Left forelimb (tissue), 1 donor: ENCODE data around the gene MGA.

ENCODE experiments used
- DNase-seq: peaks from one replicate; pipeline ENCODE4 v3.0.0-alpha.2; 2018; ENCODE audit warnings: low spot score

MGA gene

DNA sequence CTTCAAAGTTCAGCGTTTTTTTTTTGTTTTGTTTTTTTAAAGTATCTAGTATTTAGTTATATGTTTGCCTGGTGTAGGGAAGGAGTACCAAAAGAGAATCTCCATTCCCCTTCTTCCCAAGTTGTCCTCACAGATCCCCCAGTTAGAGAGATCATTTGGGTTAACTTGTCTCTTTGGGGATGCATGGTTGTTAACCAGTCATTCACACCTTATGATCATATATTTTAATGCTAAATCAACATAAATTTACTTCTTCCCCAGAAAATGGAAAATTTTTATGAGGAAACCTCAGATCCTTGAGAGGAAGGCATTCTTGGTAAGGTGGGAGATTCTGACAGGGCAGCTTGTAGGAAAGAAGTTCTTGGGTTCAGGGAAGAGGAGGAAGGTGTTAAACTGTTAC lies 1.5 kb upstream of the MGA start:
- DNase-seq: no peak

DNA sequence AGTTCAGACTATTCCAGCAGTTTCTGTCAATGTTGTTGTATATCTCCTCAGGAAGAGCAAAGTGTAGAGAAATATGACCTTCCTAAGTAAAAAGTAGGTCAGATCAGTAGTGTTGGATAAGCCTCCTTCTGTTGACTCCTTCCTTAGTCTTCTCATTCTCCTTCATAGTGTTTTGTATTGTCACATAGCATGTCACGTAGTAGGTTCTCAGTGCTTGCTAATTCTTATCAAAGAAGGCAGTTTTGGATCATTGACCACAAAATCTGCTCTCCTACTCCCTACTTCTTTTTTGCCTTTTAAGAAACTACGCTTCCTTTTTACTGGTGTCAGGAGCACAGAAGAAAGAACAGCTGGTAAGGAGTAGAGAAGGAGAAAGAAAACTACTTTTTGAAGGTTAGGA lies 1.0 kb upstream of the MGA start:
- no peak for DNase-seq

DNA sequence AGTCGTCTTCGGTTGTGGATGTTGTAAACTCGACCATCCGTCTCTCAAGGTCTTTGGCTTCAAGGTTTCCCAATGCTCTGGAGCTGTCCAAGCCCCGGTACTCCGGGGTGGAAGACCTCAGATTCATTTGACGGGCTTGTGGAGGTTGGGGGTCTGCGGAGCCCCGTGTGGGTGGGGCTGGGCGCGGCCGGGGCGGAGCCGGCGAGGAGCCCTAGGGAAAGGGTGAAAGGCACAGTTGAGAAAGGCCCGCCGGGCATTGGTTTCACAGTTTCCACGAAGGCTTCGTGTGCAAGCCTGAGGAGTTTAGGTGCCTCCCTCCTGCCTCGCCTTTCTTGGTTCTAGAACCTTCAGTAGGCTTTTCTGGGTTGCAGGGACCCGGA lies 360 bp upstream of the MGA start:
- no peak for DNase-seq

DNA sequence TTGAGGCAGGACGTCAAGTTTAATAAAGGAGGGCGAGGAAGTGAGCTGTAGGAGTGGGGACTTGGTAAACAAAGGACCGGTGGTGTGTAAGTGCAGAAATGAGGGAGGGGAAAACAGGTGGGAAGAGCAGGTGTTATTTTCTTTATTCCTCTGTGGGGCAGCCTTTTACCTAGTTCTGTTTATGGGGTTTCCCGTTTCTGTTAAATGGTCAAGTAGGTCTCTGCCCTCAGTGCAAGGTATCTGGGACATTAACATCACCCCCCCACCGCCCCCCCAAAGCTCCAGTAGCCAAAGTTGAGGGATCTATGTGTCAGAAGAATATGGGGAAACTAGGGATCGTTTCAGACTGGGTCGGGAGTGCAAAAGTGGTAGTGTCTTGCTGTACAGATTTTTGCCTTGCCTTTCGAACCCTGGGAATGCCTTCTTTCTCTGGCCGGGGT lies 893 bp downstream of the MGA start:
- DNase-seq: no peak

DNA sequence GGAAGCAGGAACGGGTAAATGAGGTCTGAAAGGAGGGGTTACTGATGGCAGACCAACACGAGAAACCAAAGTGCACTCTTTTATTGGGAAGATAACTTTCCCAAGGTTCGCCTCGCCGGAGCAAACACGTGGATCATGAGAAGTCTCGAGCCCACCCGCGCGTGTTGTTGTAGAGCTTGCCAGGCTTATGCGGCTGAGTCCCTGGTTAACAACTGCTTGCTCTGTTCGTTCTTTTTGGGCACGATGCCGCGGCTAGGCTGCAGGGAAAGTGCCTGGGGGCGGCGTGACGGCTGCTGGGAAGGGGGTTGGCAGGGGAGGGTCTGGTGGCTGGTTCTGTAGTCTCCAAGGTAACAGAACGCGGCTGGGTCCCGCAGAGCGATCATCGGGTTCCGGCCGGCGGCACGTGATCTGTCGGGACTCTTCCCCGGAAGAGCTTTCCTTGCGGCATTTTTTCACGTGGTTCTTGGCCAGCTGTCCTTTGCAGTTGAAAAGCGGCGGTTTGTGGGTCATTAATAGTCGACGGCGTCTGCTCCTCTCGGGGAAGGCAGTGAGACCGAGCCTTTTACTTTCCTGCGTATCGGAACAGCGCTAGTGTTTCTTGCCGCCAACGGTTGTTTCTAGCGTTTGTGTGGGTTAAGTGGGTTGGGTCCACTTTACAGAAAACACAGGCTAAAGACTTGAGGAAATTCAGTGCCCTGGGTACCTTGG lies 1.5 kb downstream of the MGA start:
- DNase-seq: peak; percentile 85

DNA sequence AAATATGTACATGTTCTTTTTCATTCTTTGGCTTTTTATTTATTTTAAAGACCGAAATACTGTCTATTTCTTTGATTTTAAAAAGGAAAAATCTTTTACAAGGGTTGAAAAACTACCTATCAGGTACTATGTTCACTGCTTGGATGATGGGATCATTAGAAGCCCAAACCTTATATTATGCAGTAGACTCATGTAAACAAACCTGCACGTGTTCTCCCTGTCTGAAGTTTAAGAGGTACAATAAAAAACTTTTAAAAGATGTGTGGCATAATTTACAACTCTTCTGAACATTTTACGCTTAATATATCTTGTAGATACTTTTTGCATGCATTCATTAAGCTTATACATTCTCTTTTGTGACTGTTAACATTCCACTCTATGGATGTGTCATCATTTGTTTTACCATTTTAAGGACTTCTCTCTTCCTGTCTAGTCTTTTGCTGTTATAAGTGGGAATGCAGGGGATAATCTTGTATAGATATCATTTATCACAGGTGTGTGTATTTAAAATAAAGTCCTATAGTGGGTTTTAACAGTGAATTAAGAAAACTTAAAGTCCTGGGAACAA lies 6.2 kb downstream of the MGA start:
- no peak for DNase-seq

DNA sequence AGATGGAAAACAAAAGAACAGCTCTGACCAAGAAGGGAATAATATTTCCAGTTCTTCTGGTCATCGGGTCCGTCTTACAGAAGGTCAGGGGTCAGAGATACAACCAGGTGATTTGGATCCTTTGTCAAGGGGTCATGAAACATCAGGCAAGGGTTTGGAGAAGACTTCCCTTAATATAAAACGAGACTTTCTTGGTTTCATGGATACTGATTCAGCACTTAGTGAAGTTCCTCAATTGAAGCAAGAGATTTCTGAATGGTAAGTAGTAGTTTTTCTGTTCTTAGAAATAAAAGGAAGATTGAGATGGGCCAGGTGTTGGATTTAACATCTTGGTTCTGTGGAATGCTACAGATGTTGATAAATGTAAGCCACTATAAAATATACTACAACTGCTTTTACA lies 9.5 kb downstream of the MGA start:
- DNase-seq: no peak

DNA sequence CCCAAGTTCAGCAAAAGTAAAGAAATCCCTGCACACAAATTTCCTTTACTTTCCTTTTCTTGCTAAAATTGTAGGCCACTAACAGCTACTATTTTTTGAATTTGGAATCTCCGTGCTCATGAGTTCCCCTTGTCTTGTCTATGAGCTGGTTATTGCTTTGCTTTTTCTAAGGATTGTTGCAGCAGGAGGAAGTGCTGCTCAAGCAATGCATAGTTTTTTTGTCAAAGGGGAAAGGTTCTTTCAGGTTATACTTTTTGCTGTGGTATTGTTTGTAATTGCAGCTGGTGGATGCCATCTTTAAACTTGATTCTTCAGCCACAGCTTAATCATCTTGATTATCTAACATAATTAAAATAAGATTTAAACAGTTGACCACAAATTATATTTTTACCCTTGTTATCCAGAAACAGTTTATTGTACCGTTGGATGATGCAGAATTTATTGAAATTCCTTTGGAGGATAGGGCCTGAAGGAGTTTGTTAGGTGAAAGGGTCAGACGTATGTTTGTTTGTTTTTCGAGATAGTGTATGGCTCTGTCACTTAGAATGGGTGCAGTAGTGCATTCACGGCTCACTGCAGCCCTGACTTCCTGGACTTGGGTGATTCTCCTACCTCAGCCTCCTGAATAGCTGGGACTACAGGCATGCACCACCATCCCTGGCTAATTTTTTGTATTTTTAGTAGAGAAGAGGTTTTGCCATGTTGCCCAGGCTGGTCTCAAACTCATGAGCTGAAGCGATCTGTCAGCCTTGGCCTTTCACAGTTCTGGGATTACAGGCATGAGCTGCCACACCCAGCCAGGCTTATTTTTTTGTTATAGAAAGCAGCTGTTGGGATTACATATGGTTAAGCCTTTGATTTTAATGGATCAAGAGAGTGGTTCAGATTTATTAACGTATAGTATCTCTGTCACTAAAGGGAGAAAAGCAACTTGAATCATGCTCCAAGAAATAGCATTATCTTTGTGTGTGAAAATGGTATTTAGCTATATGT lies 11.7 kb downstream of the MGA start:
- DNase-seq: no peak

DNA sequence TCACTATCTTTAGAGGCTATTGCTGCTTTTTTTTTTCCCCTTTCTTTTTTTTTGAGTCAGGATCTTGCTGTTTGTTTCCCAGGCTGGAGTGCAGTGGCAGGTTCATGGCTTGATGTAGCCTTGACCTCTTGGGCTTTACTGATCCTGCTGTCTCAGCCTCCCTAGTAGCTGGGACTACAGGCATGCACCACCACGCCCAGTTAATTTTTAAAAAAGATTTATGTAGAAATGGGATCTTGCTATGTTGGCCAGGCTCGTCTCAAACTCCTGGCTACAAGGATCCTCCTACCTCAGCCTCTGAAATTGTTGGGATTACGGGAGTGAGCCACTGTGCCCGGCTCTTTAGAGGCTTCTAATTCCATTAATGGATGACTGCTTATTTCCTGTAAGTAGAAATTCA lies 15.1 kb downstream of the MGA start:
- no peak for DNase-seq

DNA sequence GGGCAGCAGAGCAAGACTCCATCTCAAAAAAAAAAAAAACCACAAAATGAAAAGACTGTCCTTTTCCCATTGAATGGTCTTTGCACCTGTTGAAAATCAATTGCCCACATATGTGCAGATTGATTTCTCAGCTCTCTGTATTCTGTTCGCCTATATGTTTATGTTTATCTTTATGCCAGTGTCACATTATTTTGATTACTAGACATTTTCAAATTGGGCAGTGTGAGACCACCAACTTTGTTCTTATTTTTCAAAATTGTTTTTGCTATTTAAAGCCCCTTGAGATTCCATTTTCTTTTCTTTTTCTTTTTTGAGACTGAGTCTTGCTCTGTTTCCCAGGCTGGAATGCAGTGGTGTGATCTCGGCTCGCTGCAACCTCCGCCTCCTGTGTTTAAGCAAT lies 18.5 kb downstream of the MGA start:
- DNase-seq: no peak

DNA sequence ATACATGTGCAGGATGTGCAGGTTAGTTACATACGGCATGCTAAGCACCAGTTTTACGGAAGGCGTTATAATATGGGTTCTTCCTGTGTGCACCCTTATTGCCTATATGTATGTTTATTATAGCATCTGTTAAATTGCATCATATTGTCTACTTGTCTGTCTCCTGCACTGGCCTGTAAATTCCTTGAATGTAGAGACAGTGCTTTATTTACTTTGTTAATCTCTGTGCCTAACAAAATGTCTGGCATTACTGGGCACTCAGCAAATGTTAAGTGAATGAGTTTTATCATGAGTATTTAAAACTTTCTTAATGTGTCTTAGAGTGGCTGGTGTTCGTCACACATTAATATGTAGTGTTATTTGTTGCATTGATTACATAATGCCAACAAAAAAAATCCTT lies 23.8 kb downstream of the MGA start:
- DNase-seq: no peak

DNA sequence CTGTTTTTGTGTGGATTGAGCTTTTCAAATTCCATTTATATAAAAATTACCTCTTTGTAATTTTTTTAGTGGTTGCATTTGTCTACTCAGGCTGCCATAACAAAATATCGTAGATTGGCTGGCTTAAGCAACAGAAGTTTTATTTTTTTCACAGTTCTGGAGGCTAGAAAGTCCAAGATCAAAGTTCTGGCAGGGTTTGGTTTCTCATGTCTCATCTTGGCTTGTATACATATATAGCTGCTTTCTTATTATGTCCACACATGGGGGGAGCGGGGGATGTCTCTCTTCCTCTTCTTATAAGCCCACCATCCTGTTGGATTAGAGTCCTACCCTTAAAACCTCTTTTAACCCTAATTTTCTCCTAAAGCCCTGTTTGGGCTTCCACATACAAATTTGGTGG lies 28.5 kb downstream of the MGA start:
- no peak for DNase-seq

DNA sequence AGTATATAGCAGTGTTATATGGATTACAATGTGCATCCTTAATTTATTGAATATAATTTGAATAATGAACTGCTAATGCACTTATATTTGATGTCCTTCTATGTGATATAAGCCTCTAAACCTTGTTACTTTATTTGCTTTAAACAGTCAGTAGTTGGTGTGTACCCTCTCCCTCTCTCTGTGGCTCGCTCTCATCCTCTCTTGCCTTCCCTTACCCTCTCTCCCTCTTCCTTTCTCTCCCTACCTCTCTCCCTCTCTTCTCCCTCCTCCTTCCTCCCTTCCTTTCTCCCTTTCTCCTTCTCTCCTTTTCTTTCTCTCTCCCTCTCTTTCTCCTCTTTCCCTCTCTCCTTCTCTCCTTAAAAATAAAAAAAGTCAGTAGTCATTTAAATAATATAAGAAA lies 28.9 kb downstream of the MGA start:
- DNase-seq: no peak

DNA sequence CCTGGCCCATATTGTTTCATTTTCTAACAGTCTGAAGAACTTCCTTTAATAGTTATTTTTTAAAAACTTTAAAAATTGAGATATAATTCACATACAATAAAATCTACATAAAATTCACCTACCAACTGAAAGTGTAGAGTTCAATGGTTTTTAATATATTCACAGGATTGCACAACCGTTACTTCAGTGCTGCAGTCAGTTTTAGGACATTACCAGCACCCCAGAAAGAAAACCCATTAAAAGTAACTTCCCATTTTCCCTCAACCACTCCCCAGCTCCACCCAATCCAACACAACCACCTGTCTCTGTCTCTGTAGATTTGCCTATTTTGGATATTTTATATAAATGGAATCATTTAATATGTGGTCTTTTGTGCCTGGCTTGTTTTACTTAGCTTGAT lies 29.6 kb downstream of the MGA start:
- no peak for DNase-seq

DNA sequence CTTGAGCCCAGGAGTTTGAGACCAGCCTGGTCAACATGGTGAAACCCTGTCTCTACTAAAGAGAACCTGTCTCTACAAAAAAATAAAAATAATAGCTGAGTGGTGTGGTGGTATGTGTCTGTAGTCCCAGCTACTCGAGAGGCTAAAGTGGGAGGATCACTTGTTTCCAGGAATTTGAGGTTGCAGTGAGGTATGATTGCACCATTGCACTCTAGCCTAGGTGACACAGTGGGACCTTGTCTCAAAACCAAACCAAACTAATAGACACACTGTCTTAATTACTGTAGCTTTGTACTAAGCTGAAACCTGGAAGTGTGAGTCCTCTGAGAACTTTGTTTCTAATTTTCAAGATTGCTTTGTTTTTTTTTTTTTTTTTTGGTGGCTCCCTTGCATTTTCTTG lies 30.4 kb downstream of the MGA start:
- DNase-seq: no peak

DNA sequence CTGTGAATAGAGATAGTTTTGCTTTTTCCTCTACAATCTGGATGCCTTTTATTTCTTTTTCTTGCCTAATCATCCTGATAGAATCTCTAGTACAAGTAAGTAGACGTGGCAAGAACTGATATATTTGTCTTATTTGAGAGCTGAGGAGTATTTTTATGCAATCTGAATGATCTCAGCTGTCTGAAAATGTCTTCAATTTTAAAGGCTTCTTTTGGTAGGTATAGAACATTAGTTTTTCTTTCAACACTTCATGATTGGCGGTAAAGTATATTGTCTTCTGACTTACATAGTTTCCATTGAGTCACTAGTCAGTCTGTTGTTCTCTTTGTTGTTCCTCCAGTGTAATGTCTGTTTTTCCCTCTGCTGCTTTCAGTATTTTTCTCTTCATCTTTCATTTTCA lies 31.3 kb downstream of the MGA start:
- no peak for DNase-seq

DNA sequence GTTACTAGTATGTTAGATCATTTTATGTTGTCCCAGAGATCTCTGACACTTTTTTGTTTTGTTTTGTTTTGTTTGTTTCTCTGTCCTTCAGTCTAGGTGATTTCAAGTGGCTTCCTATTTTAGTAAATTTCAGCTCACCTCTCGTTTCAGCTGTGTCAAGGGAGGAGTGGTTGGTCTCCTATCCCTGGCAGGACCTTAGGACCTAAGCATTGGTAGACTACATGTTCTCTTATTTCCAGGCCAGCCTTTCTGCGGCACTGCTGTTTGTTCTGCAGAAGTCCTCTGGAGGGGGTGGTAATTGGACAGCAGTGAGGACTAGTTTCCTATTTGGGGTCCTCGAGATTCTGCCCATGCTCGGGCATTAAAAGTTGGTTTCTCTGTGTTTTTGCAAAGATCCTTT lies 31.8 kb downstream of the MGA start:
- DNase-seq: no peak

DNA sequence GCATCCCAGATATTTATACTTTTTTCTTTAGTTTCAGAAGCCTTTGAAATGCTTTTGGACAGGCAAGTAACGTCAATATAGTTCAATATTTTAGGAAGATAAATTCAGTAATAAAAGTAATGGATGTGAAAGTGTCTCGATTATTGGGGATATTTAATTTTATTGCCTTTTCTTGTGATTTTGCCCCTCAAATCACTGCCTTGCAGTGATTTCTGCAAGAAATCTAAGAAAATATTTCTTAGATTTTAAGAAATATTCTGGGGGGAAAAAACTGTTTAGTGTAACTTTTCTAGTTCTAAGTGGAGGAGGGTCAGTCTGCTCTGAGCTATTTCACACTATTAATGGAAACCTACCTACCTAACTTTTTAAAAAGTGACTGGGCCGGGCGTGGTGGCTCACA lies 33.6 kb downstream of the MGA start:
- no peak for DNase-seq

DNA sequence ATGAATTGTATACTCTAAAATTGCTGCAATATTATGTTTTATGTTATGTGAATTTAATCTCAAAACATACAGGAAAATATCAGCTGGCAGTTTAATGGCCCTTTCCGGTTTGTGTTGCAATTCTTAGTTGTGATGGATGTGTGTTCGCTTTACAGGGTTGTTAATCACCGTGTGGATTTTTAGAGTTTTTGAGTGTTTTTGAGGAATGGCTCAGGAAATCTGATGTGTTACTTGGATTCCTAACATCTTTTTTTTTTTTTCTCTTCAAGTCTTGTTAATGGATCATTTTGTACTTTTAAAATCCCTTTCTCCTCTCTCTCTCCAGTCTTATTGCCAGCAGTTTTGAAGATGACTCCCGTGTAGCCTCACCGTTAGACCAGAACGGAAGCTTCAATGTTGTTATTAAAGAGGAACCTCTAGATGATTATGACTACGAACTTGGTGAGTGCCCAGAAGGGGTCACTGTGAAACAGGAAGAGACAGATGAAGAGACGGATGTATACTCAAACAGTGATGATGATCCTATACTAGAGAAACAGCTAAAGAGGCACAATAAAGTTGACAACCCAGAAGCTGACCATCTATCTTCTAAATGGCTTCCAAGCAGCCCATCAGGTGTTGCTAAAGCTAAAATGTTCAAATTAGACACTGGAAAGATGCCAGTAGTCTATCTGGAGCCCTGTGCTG lies 35.7 kb downstream of the MGA start:
- DNase-seq: no peak

DNA sequence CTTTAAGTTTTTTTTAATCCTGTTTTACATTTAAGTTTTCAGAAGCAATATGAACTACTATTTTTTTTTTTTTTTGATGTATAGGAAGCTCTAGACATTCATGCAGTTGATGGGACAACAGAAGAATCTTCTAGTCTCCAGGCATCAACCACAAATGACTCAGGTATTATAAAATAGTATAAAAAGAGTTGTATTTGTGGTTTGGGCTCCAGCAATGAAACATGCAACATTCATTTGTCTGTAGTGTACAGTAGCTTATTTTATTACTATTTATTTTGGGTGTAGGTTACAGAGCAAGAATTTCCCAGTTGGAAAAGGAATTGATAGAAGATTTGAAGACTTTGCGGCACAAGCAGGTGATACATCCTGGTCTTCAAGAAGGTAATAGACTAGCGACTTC lies 38.6 kb downstream of the MGA start:
- no peak for DNase-seq

DNA sequence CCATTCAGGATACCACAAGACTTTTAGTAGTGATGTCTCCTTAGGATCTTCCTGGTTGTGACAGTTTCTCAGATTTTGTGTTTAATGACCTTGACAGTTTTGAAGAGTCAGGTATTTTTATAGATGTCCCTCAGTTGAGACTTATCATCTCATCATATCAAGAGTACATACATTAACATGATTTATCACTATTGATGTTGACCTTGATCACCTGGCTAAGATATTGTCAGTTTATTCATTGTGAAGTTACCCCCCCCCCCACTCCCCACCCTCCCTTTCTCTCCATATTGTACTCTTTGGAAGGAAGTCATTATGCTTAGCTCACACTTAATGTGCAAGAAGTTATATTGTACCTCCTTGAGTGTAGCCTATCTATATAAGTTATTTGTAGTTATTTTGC lies 42.9 kb downstream of the MGA start:
- no peak for DNase-seq

DNA sequence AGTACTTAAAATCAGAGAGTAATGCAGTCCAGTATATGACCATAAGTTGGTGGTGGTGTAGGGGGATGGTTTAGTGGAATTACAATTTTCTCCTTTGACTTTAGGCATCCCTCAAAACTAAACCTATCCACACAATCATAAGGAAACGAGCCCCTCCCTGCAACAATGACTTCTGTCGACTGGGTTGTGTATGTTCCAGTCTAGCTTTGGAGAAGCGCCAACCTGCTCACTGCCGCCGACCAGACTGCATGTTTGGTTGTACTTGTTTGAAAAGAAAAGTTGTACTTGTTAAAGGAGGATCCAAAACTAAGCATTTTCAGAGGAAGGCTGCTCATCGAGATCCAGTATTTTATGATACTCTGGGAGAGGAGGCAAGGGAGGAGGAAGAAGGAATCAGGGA lies 52.8 kb downstream of the MGA start:
- DNase-seq: no peak

DNA sequence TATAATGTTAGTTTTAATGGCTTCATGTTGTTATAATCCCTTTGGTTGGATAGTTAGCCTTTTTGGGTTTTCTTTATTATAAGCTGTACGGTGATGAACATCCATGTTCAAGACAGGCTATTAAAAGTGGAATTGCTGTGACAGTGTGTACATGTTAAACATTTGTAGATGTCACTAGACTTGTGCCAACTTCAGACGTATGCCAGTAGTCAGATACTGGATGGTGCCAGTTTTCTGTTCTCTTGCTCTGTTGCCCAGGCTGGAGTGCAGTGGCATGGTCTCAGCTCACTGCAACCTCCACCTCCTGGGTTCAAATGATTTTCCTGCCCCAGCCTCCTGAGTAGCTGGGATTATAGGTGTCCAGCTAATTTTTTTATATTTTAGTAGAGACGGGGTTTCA lies 54.1 kb downstream of the MGA start:
- DNase-seq: no peak
